Left lung (tissue), 10 donors: ENCODE results near the gene PCSK1. TPM values are rescaled to one million over a fixed set of nuclear protein-coding genes. Genes with fewer than 3 reads are reported as not detected.
A peak's percentile ranks its signal among the peaks of the same experiment; 100 is the strongest.
"Not testable (repeated sequence)": the region's sequence is repeated elsewhere in the genome, so short reads cannot be mapped to it uniquely, and the experiment has no call there.

Experiments
- ATAC-seq: fragments of 200-7000 bp; cut with Tn5 transposase; one replicate; pipeline ENCODE4 v1.9.1; 2020; ENCODE audit warnings: moderate library complexity
- DNase-seq, 4 donors: peaks; one replicate each; pipeline ENCODE4 v3.0.0-alpha.2; 2013 to 2020
- H3K27ac ChIP-seq, 2 donors: fragments of 200-600 bp; sonication (generic) in 1 of 2; one replicate each; pipeline versions ENCODE4 v1.5.0 to v1.8.0; 2020 to 2021
- H3K27me3 ChIP-seq, 2 donors: fragments of 200-600 bp; sonication (generic) in 1 of 2; one replicate each; pipeline versions ENCODE4 v1.5.0 to v1.8.0; 2020 to 2021
- H3K36me3 ChIP-seq, 2 donors: fragments of 200-600 bp; sonication (generic) in 1 of 2; one replicate each; pipeline versions ENCODE4 v1.5.0 to v1.8.0; 2020 to 2021
- H3K4me1 ChIP-seq, 2 donors: fragments of 200-600 bp; one replicate each; pipeline ENCODE4 v1.8.0; 2021
- H3K4me3 ChIP-seq, 2 donors: fragments of 200-600 bp; sonication (generic) in 1 of 2; one replicate each; pipeline versions ENCODE4 v1.5.0 to v1.8.0; 2020 to 2021; ENCODE audit warnings: mild to moderate bottlenecking in 1 of 2
- H3K9me3 ChIP-seq, 2 donors: fragments of 200-600 bp; sonication (generic) in 1 of 2; one replicate each; pipeline versions ENCODE4 v1.5.0 to v1.8.0; 2020 to 2021
- intact Hi-C, 2 donors: fragments of 100-400 bp; cut with DNase I; formaldehyde crosslinking; loops; one replicate each; pipeline versions ENCODE4 v1.11.2 to v1.14.2; 2022
- polyA plus RNA-seq, 6 donors: library from polyadenylated mRNA; unstranded; fragments of 120-200 nt; gene quantifications; one replicate each; pipeline ENCODE4 v1.2.1, GENCODE V29; 2013; ENCODE audit not compliant: insufficient read length in 6 of 6
- total RNA-seq, 2 donors: library from RNA; stranded (reverse); fragmentation: NEBNext Ultra II Directional; extraction: Animal tissue kit (Norgen Biotek cat#: 25700); gene quantifications; one replicate each; pipeline ENCODE4 v1.2.1, GENCODE V29; 2021
- TF ChIP-seq, protein P1 (sequence below), 2 donors: fragments of 200-600 bp; sonication (generic) in 1 of 2; IDR thresholded peaks; one replicate each; pipeline versions ENCODE4 v1.5.0 to v1.8.0; 2021; ENCODE audit warnings: antibody characterized with exemption in 2 of 2
- donor health status: DM: no; HTN: yes; CAD: no.
- donor health status: DM: no; HTN: no; CAD: no.

Gene PCSK1
- total and polyA plus RNA-seq, 8 donors, result 0.15 to 0.93 (median 0.50) TPM

- TF ChIP-seq, protein P1, sequence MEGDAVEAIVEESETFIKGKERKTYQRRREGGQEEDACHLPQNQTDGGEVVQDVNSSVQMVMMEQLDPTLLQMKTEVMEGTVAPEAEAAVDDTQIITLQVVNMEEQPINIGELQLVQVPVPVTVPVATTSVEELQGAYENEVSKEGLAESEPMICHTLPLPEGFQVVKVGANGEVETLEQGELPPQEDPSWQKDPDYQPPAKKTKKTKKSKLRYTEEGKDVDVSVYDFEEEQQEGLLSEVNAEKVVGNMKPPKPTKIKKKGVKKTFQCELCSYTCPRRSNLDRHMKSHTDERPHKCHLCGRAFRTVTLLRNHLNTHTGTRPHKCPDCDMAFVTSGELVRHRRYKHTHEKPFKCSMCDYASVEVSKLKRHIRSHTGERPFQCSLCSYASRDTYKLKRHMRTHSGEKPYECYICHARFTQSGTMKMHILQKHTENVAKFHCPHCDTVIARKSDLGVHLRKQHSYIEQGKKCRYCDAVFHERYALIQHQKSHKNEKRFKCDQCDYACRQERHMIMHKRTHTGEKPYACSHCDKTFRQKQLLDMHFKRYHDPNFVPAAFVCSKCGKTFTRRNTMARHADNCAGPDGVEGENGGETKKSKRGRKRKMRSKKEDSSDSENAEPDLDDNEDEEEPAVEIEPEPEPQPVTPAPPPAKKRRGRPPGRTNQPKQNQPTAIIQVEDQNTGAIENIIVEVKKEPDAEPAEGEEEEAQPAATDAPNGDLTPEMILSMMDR (IDR thresholded peaks at IDR 0.05), result no peak
- Histone ChIP-seq H3K27me3 (no peaks in the 10 kb centered on the region), H3K27ac (no peak overlapping the region), H3K4me3 (no peak overlapping the region), H3K4me1 (no peaks in the 10 kb centered on the region), H3K36me3 (no peaks in the 10 kb centered on the region), H3K9me3 (no peaks in the 10 kb centered on the region)
- DNase-seq (peak in 1 of 4 donors; percentile 8), ATAC-seq (no peak)
- intact Hi-C loops, result no loop called here
These were observed 62.1 kb downstream of the PCSK1 start for GRCh38 chr5:96370976-96371375.

DNA sequence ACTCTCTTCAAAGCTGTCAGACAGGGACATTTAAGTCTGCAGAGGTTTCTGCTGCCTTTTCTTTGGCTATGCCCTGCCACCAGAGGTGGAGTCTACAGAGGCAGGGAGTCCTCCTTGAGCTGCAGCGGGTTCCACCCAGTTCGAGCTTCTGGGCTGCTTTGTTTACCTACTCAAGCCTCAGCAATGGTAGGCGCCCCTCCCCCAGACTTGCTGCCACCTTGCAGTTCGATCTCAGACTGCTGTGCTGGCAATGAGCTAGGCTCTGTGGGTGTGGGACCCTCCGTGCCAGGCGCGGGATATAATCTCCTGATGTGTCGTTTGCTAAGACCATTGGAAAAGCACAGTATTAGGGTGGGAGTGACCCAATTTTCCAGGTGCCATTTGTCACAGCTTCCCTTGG lies 65.7 kb downstream of the PCSK1 start:
- H3K4me1 ChIP-seq, H3K9me3 ChIP-seq, ATAC-seq, intact Hi-C loops, H3K4me3 ChIP-seq, H3K36me3 ChIP-seq, H3K27me3 ChIP-seq, H3K27ac ChIP-seq: not testable (repeated sequence)
- peak in 1 of 4 donors; percentile 22 for DNase-seq

DNA sequence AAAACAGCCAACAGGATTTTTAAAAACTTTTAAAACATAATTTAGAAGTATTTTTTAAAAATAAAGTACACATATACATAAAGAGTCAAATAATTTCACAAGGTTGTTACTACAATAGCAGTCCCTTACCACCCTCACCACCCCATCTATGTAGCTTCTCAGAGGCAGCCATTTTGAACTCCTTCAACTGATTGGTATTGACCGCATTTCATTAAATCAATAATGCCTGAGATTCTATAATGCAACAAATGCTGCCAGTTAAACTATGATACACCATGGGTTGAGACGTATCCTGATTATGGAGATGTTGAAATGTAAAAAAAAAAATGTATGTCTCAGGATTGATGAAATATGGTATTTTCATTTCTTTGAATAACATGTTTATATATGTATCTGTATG lies 78.8 kb downstream of the PCSK1 start:
- H3K4me1 ChIP-seq, result no peaks in the 10 kb centered on the region
- DNase-seq (no peak), ATAC-seq (no peak)
- intact Hi-C loops, result no loop called here
- no peaks in the 10 kb centered on the region for H3K27me3 ChIP-seq
- H3K4me3 ChIP-seq, result no peak overlapping the region
- H3K9me3 ChIP-seq, result no peaks in the 10 kb centered on the region
- H3K27ac ChIP-seq, result no peak overlapping the region
- H3K36me3 ChIP-seq, result no peaks in the 10 kb centered on the region
- TF ChIP-seq, protein P1 (IDR thresholded peaks at IDR 0.05), result no peak

DNA sequence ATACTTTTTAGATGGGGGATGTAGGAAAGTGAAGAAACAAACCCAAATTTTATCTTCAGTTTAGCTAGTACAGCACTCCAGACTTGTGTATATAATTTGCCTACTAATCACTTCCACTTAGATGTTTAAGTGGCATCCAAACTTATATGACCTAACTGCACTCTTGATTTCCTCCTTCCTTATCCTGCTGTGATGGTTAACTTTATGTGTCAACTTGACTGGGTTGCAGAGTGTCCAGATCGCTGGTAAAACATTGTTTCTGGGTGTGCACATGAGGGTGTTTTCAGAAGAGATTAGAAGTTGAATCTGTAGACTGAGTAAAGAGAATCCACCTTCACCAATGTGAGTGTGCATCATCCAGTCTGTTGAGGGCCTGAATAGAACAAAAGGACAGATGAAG lies 79.8 kb downstream of the PCSK1 start:
- Histone ChIP-seq H3K4me3 (no peak overlapping the region), H3K9me3 (no peaks in the 10 kb centered on the region), H3K27ac (no peak overlapping the region), H3K36me3 (no peaks in the 10 kb centered on the region), H3K4me1 (no peaks in the 10 kb centered on the region), H3K27me3 (no peaks in the 10 kb centered on the region)
- ATAC-seq, result no peak
- DNase-seq, result no peak
- intact Hi-C loops, result no loop called here
- TF ChIP-seq, protein P1 (IDR thresholded peaks at IDR 0.05), result no peak

- no peaks in the 10 kb centered on the region for H3K9me3 ChIP-seq
- H3K36me3 ChIP-seq, result no peaks in the 10 kb centered on the region
- no peak overlapping the region for H3K27ac ChIP-seq
- no peaks in the 10 kb centered on the region for H3K4me1 ChIP-seq
- intact Hi-C loops, result no loop called here
- no peak for ATAC-seq
- H3K27me3 ChIP-seq, result no peaks in the 10 kb centered on the region
- no peak overlapping the region for H3K4me3 ChIP-seq
- TF ChIP-seq, protein P1 (IDR thresholded peaks at IDR 0.05), result no peak
- no peak for DNase-seq
These were observed 82.4 kb downstream of the PCSK1 start for GRCh38 chr5:96350678-96351077.

DNA sequence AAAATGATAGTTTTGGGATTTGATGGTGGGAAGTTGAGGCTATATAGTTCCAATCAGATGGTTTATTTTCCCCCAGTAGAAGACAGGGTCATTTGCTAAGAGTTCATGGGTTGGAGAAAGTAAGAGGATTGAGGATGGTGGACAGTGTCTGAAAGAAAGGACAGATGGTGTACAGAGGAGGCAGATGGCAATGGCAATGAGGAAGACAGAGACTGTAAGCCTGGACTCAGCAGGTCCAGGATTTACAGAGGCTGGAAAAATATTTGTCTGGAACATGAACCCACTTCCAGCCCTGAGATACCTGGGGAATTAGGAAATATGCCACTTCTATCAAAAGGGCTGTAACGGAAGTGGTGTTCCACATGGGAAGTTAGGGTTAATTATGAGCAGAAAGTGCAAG lies 84.5 kb downstream of the PCSK1 start:
- intact Hi-C loops, result loop anchor here in 1 of 2 donors (5.0 kb wide), 1 partner anchor 254 kb away; no protein-coding TSS in a partner anchor
- ATAC-seq, result no peak

More for the DNA sequence above, 84.5 kb downstream of the PCSK1 start:
- Histone ChIP-seq H3K9me3 (no peaks in the 10 kb centered on the region), H3K4me3 (no peak overlapping the region), H3K27ac (no peak overlapping the region), H3K27me3 (no peaks in the 10 kb centered on the region), H3K4me1 (peaks cover 0 to 6% of the 10 kb centered on the region in 2 donors), H3K36me3 (no peaks in the 10 kb centered on the region)
- no peak for DNase-seq
- TF ChIP-seq, protein P1 (IDR thresholded peaks at IDR 0.05), result no peak
